K562 (cell line): Measurements from ENCODE around the gene RAVER2. TPM values are rescaled to one million over a fixed set of nuclear protein-coding genes. Genes with fewer than 3 reads are reported as not detected.

Experiments
- ASH1L ChIP-seq: fragments of 450-650 bp; IDR thresholded peaks from 2 replicates; pipeline ENCODE4 v1.6.1; 2018; ENCODE audit warnings: borderline replicate concordance, mild to moderate bottlenecking, low read depth; ENCODE audit not compliant: partially characterized antibody
- BACH1 ChIP-seq: fragments of 200-800 bp; sonication (Bioruptor generic); IDR thresholded peaks from 2 replicates; pipeline ENCODE4 v1.6.1; 2016; ENCODE audit warnings: missing genetic modification characterization, missing compliant biosample characterization
- CHD1 ChIP-seq: fragments of 200-600 bp; sonication (generic); IDR thresholded peaks from one replicate; pipeline ENCODE4 v1.6.1; 2012; ENCODE audit warnings: mild to moderate bottlenecking, moderate library complexity, low read length, inconsistent platforms
- GTF2A2 ChIP-seq: IDR thresholded peaks from 2 replicates; pipeline ENCODE4 v1.6.1; 2016; ENCODE audit warnings: mild to moderate bottlenecking, missing genetic modification characterization, missing compliant biosample characterization
- ILK ChIP-seq: fragments of 450-650 bp; IDR thresholded peaks from 2 replicates; pipeline ENCODE4 v1.6.1; 2016; ENCODE audit warnings: missing genetic modification characterization, low read depth, mild to moderate bottlenecking, missing compliant biosample characterization, moderate library complexity, borderline replicate concordance
- L3MBTL2 ChIP-seq: fragments of 450-650 bp; IDR thresholded peaks from 2 replicates; pipeline ENCODE4 v1.6.1; 2016; ENCODE audit warnings: mild to moderate bottlenecking, moderate library complexity
- MEF2D ChIP-seq: conservative IDR thresholded peaks from 2 replicates; pipeline ENCODE4 v1.6.1; 2016; ENCODE audit warnings: low read depth, missing genetic modification characterization, missing compliant biosample characterization
- NBN ChIP-seq: fragments of 450-650 bp; IDR thresholded peaks from 2 replicates; pipeline ENCODE4 v1.6.1; 2016; ENCODE audit warnings: low read depth, mild to moderate bottlenecking
- NFE2L1 ChIP-seq: fragments of 450-650 bp; IDR thresholded peaks from 2 replicates; pipeline ENCODE4 v1.6.1; 2016; ENCODE audit warnings: missing genetic modification characterization, low read depth, mild to moderate bottlenecking, missing compliant biosample characterization, moderate library complexity, borderline replicate concordance
- NFXL1 ChIP-seq: fragments of 450-650 bp; formaldehyde crosslinking; IDR thresholded peaks from 2 replicates; pipeline ENCODE4 v1.4.0; 2021; ENCODE audit warnings: mild to moderate bottlenecking
- NR2C1 ChIP-seq, 2 experiments: fragments of 450-650 bp; IDR thresholded peaks; 2 replicates each; pipeline ENCODE4 v1.6.1; 2017; ENCODE audit warnings: mild to moderate bottlenecking in 2 of 2, antibody characterized with exemption in 1 of 2, inconsistent platforms in 1 of 2, missing compliant biosample characterization in 1 of 2, missing genetic modification characterization in 1 of 2
- PYGO2 ChIP-seq: fragments of 450-650 bp; IDR thresholded peaks from 2 replicates; pipeline ENCODE4 v1.6.1; 2016; ENCODE audit warnings: mild to moderate bottlenecking, missing genetic modification characterization, moderate library complexity, missing compliant biosample characterization
- SMAD4 ChIP-seq: fragments of 250-450 bp; sonication (Bioruptor Pico); conservative IDR thresholded peaks from 2 replicates; pipeline ENCODE4 v1.8.0; 2021; ENCODE audit warnings: inconsistent platforms, mild to moderate bottlenecking, moderate library complexity
- ZNF311 ChIP-seq: fragments of 250-450 bp; sonication (Bioruptor Pico); IDR thresholded peaks from 2 replicates; pipeline ENCODE4 v1.4.0; 2020; ENCODE audit warnings: mild to moderate bottlenecking, moderate library complexity
- ZNF668 ChIP-seq: fragments of 250-450 bp; sonication (Bioruptor Pico); IDR thresholded peaks from 2 replicates; pipeline ENCODE4 v1.8.0; 2022; ENCODE audit warnings: mild to moderate bottlenecking, inconsistent platforms
- polyA plus RNA-seq, 8 experiments: library from polyadenylated mRNA; depleted of rRNA in 4 of 8; stranded (reverse) in 5 of 8; unstranded in 3 of 8; fragments of >200 nt; fragmentation: Nextera tagmentation in 2 of 8; fragmentation: Illumina TruSeq in 1 of 8; extraction: Ambion mirVana in 2 of 8; extraction: Trizol in 1 of 8; gene quantifications; 2 replicates each; pipeline versions ENCODE4 v1.2.1 to v1.2.3, GENCODE V29; 2011 to 2014; ENCODE audit warnings: inconsistent platforms in 1 of 8, missing spikeins in 1 of 8
- total RNA-seq, 7 experiments: library from RNA; depleted of rRNA in 6 of 7; stranded (reverse); fragments of >200 nt in 6 of 7; fragmentation: Illumina TruSeq in 2 of 7; extraction: Trizol in 2 of 7; gene quantifications; 2 replicates each; pipeline versions ENCODE4 v1.2.1 to v1.2.3, GENCODE V29; 2011 to 2021; ENCODE audit warnings: low replicate concordance in 1 of 7
- TF ChIP-seq, protein P1 (sequence below): fragments of 250-450 bp; sonication (Bioruptor Pico); IDR thresholded peaks from 2 replicates; pipeline ENCODE4 v1.5.0; 2021
- TF ChIP-seq, protein P2 (sequence below), 2 experiments: fragments of 450-650 bp; IDR thresholded peaks; 2 replicates each; pipeline ENCODE4 v1.6.1; 2018; ENCODE audit warnings: mild to moderate bottlenecking in 2 of 2, low read depth in 1 of 2; ENCODE audit not compliant: partially characterized antibody in 2 of 2
- TF ChIP-seq, protein P3 (sequence below): fragments of 450-650 bp; IDR thresholded peaks from 2 replicates; pipeline ENCODE4 v1.6.1; 2017; ENCODE audit warnings: antibody characterized with exemption, mild to moderate bottlenecking

RAVER2 gene
- total and polyA plus RNA-seq, 9 of the 15 experiments (the other 6 are each of a cell fraction or from before 2014, with no cell fraction given): 1.8 to 6.1 (median 4.4) TPM

DNA sequence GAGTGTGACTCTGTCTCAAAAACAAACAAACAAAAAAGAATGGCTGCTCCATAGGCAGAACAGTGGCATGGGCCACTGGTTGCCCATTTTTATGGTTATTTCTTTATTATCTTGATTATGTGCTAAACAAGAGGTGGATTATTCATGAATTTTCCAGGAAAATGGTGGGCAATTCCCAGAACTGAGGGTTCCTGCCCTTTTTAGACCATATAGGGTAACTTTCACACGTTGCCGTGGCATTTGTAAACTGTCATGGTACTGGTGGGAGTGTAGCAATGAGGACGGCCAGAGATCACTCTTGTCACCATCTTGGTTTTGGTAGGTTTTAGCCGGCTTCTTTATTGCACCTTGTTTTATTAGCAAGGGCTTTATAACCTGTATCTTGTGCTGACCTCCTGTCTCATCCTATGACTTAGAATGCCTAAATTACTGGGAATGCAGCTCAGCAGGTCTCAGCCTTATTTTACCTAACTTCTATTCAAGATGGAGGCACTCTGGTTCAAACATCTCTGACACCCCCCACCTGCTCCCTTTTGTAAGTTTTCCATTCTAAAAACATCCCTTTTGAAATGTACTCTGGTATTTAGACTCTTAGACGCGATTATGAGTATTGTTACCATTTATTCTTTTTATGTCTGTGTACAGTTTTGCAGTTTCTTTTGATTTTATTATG, 57.1 kb downstream of the RAVER2 start (continued):
- TF ChIP-seq BACH1: peak; percentile 89
- TF ChIP-seq, protein P1, sequence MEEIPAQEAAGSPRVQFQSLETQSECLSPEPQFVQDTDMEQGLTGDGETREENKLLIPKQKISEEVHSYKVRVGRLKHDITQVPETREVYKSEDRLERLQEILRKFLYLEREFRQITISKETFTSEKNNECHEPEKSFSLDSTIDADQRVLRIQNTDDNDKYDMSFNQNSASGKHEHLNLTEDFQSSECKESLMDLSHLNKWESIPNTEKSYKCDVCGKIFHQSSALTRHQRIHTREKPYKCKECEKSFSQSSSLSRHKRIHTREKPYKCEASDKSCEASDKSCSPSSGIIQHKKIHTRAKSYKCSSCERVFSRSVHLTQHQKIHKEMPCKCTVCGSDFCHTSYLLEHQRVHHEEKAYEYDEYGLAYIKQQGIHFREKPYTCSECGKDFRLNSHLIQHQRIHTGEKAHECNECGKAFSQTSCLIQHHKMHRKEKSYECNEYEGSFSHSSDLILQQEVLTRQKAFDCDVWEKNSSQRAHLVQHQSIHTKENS: no peak
- peak; percentile 72; the same call in 1 of the 2 replicates for TF ChIP-seq ILK
- TF ChIP-seq ZNF668: peak; percentile 83; the same call in 1 of the 2 replicates
- peak; percentile 88 for TF ChIP-seq MEF2D (tag)
- TF ChIP-seq ZNF311: peak; percentile 86
- peak; percentile 85 for TF ChIP-seq PYGO2 (tag)
- no peak for TF ChIP-seq NR2C1 (IDR thresholded peaks at IDR 0.05)
- peak; percentile 86 for TF ChIP-seq NR2C1 (tag; IDR thresholded peaks at IDR 0.05)
- peak; percentile 78; the same call in 1 of the 2 replicates for TF ChIP-seq NFXL1
- TF ChIP-seq NFE2L1 (tag): peak; percentile 32; the same call in 1 of the 2 replicates
- TF ChIP-seq, protein P2, sequence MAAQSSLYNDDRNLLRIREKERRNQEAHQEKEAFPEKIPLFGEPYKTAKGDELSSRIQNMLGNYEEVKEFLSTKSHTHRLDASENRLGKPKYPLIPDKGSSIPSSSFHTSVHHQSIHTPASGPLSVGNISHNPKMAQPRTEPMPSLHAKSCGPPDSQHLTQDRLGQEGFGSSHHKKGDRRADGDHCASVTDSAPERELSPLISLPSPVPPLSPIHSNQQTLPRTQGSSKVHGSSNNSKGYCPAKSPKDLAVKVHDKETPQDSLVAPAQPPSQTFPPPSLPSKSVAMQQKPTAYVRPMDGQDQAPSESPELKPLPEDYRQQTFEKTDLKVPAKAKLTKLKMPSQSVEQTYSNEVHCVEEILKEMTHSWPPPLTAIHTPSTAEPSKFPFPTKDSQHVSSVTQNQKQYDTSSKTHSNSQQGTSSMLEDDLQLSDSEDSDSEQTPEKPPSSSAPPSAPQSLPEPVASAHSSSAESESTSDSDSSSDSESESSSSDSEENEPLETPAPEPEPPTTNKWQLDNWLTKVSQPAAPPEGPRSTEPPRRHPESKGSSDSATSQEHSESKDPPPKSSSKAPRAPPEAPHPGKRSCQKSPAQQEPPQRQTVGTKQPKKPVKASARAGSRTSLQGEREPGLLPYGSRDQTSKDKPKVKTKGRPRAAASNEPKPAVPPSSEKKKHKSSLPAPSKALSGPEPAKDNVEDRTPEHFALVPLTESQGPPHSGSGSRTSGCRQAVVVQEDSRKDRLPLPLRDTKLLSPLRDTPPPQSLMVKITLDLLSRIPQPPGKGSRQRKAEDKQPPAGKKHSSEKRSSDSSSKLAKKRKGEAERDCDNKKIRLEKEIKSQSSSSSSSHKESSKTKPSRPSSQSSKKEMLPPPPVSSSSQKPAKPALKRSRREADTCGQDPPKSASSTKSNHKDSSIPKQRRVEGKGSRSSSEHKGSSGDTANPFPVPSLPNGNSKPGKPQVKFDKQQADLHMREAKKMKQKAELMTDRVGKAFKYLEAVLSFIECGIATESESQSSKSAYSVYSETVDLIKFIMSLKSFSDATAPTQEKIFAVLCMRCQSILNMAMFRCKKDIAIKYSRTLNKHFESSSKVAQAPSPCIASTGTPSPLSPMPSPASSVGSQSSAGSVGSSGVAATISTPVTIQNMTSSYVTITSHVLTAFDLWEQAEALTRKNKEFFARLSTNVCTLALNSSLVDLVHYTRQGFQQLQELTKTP (IDR thresholded peaks at IDR 0.05; ENCODE audit: low read depth in 1 of 2, partially characterized antibody in 2 of 2): no peak
- TF ChIP-seq CHD1: no peak
- TF ChIP-seq GTF2A2 (tag): peak; percentile 75
- TF ChIP-seq SMAD4 (CRISPR knock-in tag): peak; percentile 75
- TF ChIP-seq NBN: no peak
- TF ChIP-seq ASH1L: no peak
- TF ChIP-seq L3MBTL2: no peak
- TF ChIP-seq, protein P3, sequence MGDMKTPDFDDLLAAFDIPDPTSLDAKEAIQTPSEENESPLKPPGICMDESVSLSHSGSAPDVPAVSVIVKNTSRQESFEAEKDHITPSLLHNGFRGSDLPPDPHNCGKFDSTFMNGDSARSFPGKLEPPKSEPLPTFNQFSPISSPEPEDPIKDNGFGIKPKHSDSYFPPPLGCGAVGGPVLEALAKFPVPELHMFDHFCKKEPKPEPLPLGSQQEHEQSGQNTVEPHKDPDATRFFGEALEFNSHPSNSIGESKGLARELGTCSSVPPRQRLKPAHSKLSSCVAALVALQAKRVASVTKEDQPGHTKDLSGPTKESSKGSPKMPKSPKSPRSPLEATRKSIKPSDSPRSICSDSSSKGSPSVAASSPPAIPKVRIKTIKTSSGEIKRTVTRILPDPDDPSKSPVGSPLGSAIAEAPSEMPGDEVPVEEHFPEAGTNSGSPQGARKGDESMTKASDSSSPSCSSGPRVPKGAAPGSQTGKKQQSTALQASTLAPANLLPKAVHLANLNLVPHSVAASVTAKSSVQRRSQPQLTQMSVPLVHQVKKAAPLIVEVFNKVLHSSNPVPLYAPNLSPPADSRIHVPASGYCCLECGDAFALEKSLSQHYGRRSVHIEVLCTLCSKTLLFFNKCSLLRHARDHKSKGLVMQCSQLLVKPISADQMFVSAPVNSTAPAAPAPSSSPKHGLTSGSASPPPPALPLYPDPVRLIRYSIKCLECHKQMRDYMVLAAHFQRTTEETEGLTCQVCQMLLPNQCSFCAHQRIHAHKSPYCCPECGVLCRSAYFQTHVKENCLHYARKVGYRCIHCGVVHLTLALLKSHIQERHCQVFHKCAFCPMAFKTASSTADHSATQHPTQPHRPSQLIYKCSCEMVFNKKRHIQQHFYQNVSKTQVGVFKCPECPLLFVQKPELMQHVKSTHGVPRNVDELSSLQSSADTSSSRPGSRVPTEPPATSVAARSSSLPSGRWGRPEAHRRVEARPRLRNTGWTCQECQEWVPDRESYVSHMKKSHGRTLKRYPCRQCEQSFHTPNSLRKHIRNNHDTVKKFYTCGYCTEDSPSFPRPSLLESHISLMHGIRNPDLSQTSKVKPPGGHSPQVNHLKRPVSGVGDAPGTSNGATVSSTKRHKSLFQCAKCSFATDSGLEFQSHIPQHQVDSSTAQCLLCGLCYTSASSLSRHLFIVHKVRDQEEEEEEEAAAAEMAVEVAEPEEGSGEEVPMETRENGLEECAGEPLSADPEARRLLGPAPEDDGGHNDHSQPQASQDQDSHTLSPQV: peak; percentile 86
